T-helper 1 cell treated with Interleukin-12 subunit alpha and Interleukin-12 subunit beta and Interleukin-4 antibody, amounts not matched to agents 30 μg/mL and 1 μg/mL, for 36 hours (primary cell): Measurements from ENCODE around the gene ZNF322.

Source experiments
- H3K27ac Mint-ChIP-seq: one replicate; pipeline ENCODE4 v1.8.0; 2021; ENCODE audit warnings: mild to moderate bottlenecking, mixed read lengths
- H3K27me3 Mint-ChIP-seq: one replicate; pipeline ENCODE4 v1.8.0; 2021; ENCODE audit warnings: low read depth, mixed read lengths
- H3K36me3 Mint-ChIP-seq: one replicate; pipeline ENCODE4 v1.8.0; 2021; ENCODE audit warnings: low read depth, mixed read lengths
- H3K4me1 Mint-ChIP-seq: one replicate; pipeline ENCODE4 v1.8.0; 2021; ENCODE audit warnings: low read depth, mixed read lengths
- H3K4me3 Mint-ChIP-seq: one replicate; pipeline ENCODE4 v1.8.0; 2021; ENCODE audit warnings: mild to moderate bottlenecking, moderate library complexity, mixed read lengths
- H3K9me3 Mint-ChIP-seq: one replicate; pipeline ENCODE4 v1.8.0; 2021; ENCODE audit warnings: mixed read lengths

Gene ZNF322

GRCh38 chr6:26602262-26602661, 57.3 kb downstream of the ZNF322 start:
- Mint-ChIP-seq H3K4me3 (no peak overlapping the region), H3K27me3 (no peaks in the 10 kb centered on the region)

GRCh38 chr6:26600759-26601158, 58.8 kb downstream of the ZNF322 start:
- Mint-ChIP-seq H3K4me1 (peaks cover 13% of the 10 kb centered on the region), H3K4me3 (no peak overlapping the region), H3K27me3 (no peaks in the 10 kb centered on the region), H3K36me3 (peaks cover 18% of the 10 kb centered on the region), H3K9me3 (no peaks in the 10 kb centered on the region), H3K27ac (no peak overlapping the region)

More at GRCh38 chr6:26602262-26602661, 57.3 kb downstream of the ZNF322 start:
- Mint-ChIP-seq H3K4me1 (peaks cover 13% of the 10 kb centered on the region), H3K9me3 (no peaks in the 10 kb centered on the region), H3K36me3 (peaks cover 18% of the 10 kb centered on the region), H3K27ac (no peak overlapping the region)

- H3K4me3 Mint-ChIP-seq = no peak overlapping the region
- no peaks in the 10 kb centered on the region for H3K9me3 Mint-ChIP-seq
- peaks cover under 1% of the 10 kb centered on the region for H3K27me3 Mint-ChIP-seq
- H3K36me3 Mint-ChIP-seq = peaks cover 18% of the 10 kb centered on the region
- peaks cover 17% of the 10 kb centered on the region for H3K4me1 Mint-ChIP-seq
- H3K27ac Mint-ChIP-seq = no peak overlapping the region
These were observed 60.0 kb downstream of the ZNF322 start for GRCh38 chr6:26599591-26599990.

GRCh38 chr6:26599134-26599533, 60.4 kb downstream of the ZNF322 start:
- no peaks in the 10 kb centered on the region for H3K9me3 Mint-ChIP-seq
- H3K4me3 Mint-ChIP-seq = no peak overlapping the region
- peaks cover 5% of the 10 kb centered on the region for H3K27me3 Mint-ChIP-seq
- peaks cover 17% of the 10 kb centered on the region for H3K4me1 Mint-ChIP-seq
- H3K27ac Mint-ChIP-seq = no peak overlapping the region
- peaks cover 18% of the 10 kb centered on the region for H3K36me3 Mint-ChIP-seq

GRCh38 chr6:26598267-26598666, 61.3 kb downstream of the ZNF322 start:
- peaks cover 22% of the 10 kb centered on the region for H3K4me1 Mint-ChIP-seq
- H3K9me3 Mint-ChIP-seq = no peaks in the 10 kb centered on the region
- H3K36me3 Mint-ChIP-seq = peaks cover 18% of the 10 kb centered on the region
- peak overlapping the region; percentile 76 for H3K27ac Mint-ChIP-seq
- H3K4me3 Mint-ChIP-seq = no peak overlapping the region
- peaks cover 14% of the 10 kb centered on the region for H3K27me3 Mint-ChIP-seq

- Mint-ChIP-seq H3K36me3 (peaks cover 18% of the 10 kb centered on the region), H3K4me3 (no peak overlapping the region), H3K9me3 (no peaks in the 10 kb centered on the region), H3K27ac (peak overlapping the region; percentile 76), H3K4me1 (peaks cover 24% of the 10 kb centered on the region), H3K27me3 (peaks cover 18% of the 10 kb centered on the region)
These were observed 61.7 kb downstream of the ZNF322 start for GRCh38 chr6:26597821-26598220.

GRCh38 chr6:26597389-26597766, 62.2 kb downstream of the ZNF322 start:
- H3K4me1 Mint-ChIP-seq = peaks cover 24% of the 10 kb centered on the region

GRCh38 chr6:26596579-26597388, 62.8 kb downstream of the ZNF322 start, which contains the start of gene ABT1:
Gene ABT1 (plus strand): TSS chr6:26596953. CDS start chr6:26596983, 30 bp downstream.
- Mint-ChIP-seq H3K27ac (no peak within 1 kb of the TSS), H3K36me3 (peaks cover 18% of the 10 kb centered on the region), H3K4me1 (peaks cover 24% of the 10 kb centered on the region), H3K4me3 (no peak within 1 kb of the TSS), H3K27me3 (peaks cover 29% of the 10 kb centered on the region), H3K9me3 (no peaks in the 10 kb centered on the region)

More at GRCh38 chr6:26597389-26597766, 62.2 kb downstream of the ZNF322 start:
- peaks cover 18% of the 10 kb centered on the region for H3K36me3 Mint-ChIP-seq
- no peak overlapping the region for H3K4me3 Mint-ChIP-seq
- no peak overlapping the region for H3K27ac Mint-ChIP-seq
- peaks cover 23% of the 10 kb centered on the region for H3K27me3 Mint-ChIP-seq
- no peaks in the 10 kb centered on the region for H3K9me3 Mint-ChIP-seq

- peaks cover 18% of the 10 kb centered on the region for H3K36me3 Mint-ChIP-seq
- peaks cover 24% of the 10 kb centered on the region for H3K4me1 Mint-ChIP-seq
- peaks cover 38% of the 10 kb centered on the region for H3K27me3 Mint-ChIP-seq
- no peak overlapping the region for H3K27ac Mint-ChIP-seq
- no peak overlapping the region for H3K4me3 Mint-ChIP-seq
- no peaks in the 10 kb centered on the region for H3K9me3 Mint-ChIP-seq
These were observed 63.8 kb downstream of the ZNF322 start for GRCh38 chr6:26595669-26596269.

GRCh38 chr6:26594730-26595632, 64.6 kb downstream of the ZNF322 start:
- Mint-ChIP-seq H3K9me3 (no peaks in the 10 kb centered on the region), H3K27me3 (peaks cover 42% of the 10 kb centered on the region), H3K4me3 (no peak overlapping the region), H3K4me1 (peaks cover 21% of the 10 kb centered on the region), H3K36me3 (peaks cover 16% of the 10 kb centered on the region), H3K27ac (no peak overlapping the region)

- Mint-ChIP-seq H3K27me3 (peaks cover 46% of the 10 kb centered on the region), H3K36me3 (peaks cover 10% of the 10 kb centered on the region), H3K9me3 (no peaks in the 10 kb centered on the region), H3K27ac (no peak overlapping the region), H3K4me1 (peaks cover 20% of the 10 kb centered on the region), H3K4me3 (no peak overlapping the region)
These were observed 65.4 kb downstream of the ZNF322 start for GRCh38 chr6:26594131-26594498.

- Mint-ChIP-seq H3K9me3 (no peaks in the 10 kb centered on the region), H3K36me3 (peaks cover 6% of the 10 kb centered on the region), H3K4me3 (no peak overlapping the region), H3K4me1 (peaks cover 17% of the 10 kb centered on the region), H3K27ac (no peak overlapping the region), H3K27me3 (peaks cover 46% of the 10 kb centered on the region)
These were observed 66.0 kb downstream of the ZNF322 start for GRCh38 chr6:26593278-26594130.

- Mint-ChIP-seq H3K27me3 (peaks cover 46% of the 10 kb centered on the region), H3K36me3 (no peaks in the 10 kb centered on the region), H3K27ac (no peak overlapping the region), H3K4me3 (no peak overlapping the region), H3K9me3 (no peaks in the 10 kb centered on the region), H3K4me1 (peaks cover 11% of the 10 kb centered on the region)
These were observed 66.9 kb downstream of the ZNF322 start for GRCh38 chr6:26592649-26593048.

- Mint-ChIP-seq H3K4me1 (peaks cover 6% of the 10 kb centered on the region), H3K9me3 (no peaks in the 10 kb centered on the region), H3K27me3 (peaks cover 53% of the 10 kb centered on the region), H3K4me3 (no peak overlapping the region), H3K36me3 (no peaks in the 10 kb centered on the region), H3K27ac (no peak overlapping the region)
These were observed 70.6 kb downstream of the ZNF322 start for GRCh38 chr6:26588965-26589364.
